ENCODE data around the gene TTC34. TPM values are rescaled to one million over a fixed set of nuclear protein-coding genes. Genes with fewer than 3 reads are reported as not detected.

Gene TTC34
- total and polyA plus RNA-seq, 2 of the 13 experiments (the other 11 are each of a cell fraction or from before 2014, with no cell fraction given) = 0.07 to 0.11 TPM

- H3K9me3 ChIP-seq (ENCODE audit: low read length) = no peaks in the 10 kb centered on the region; the same call in 1 of the 2 replicates
- H3K36me3 ChIP-seq (replicated peaks in 1 of 2; ENCODE audit: control insufficient read depth in 1 of 2, insufficient read depth in 2 of 2, low read length in 2 of 2) = no peaks in the 10 kb centered on the region
- 49% methylated on average over 3 of the region's 8 CpGs for WGBS (ENCODE audit: low lambda C conversion rate)
- H3K4me3 ChIP-seq (replicated peaks in 1 of 3; ENCODE audit: insufficient read depth in 1 of 3, low read depth in 2 of 3, low read length in 3 of 3) = peak overlapping the region in 1 of 3 experiments; percentile 21; a peak in 1 of 6 replicates
- BruUV-seq (replicated peaks) = no TSS peak
- FAIRE-seq (no peak), DNase-seq (ENCODE audit: low spot score) (no peak), ATAC-seq (no peak)
- POLR2A ChIA-PET = no interaction called here
- H3K4me1 ChIP-seq (ENCODE audit: insufficient read depth, low read length) = peaks cover 17% of the 10 kb centered on the region
- 0 out of 2 replicates have a peak overlapping the region, but pooled peaks have one; percentile 12 for H3K9ac ChIP-seq (ENCODE audit: insufficient read depth, low read depth, low read length)
- H3K79me2 ChIP-seq (ENCODE audit: insufficient read depth, low read length) = no peaks in the 10 kb centered on the region
- peak overlapping the region; percentile 42 for H3K27ac ChIP-seq (ENCODE audit: extremely low read length, insufficient read depth, low read length)
- intact Hi-C loops (cut with micrococcal nuclease; ENCODE audit: unreplicated experiment) (no loop called here), in situ Hi-C loops (cut with HindIII; ENCODE audit: extremely low pct_ligation_motif_present, low pct_unique_long_range_greater_than_20kb) (no loop called here)
- CTCF ChIA-PET (ENCODE audit: low intra/inter-chr PET ratio, low total read pairs) = no interaction called here
- H3K27me3 ChIP-seq (ENCODE audit: control insufficient read depth in 1 of 2, insufficient read depth in 2 of 2, low read length in 2 of 2) = peaks cover 12 to 49% of the 10 kb centered on the region in 2 experiments; a peak in 4 of 5 replicates
- H3K4me2 ChIP-seq (ENCODE audit: low read depth, low read length) = no peak overlapping the region; the same call in 1 of the 2 replicates
- H2AFZ ChIP-seq (ENCODE audit: low read length) = no peak overlapping the region
- H4K20me1 ChIP-seq (ENCODE audit: insufficient read depth, low read length) = no peaks in the 10 kb centered on the region
- TF ChIP-seq SRF (IDR thresholded peaks at IDR 0.05; ENCODE audit: low read depth, low read length) (no peak), TFDP2 (CRISPR knock-in tag; IDR thresholded peaks at IDR 0.05) (no peak), SRSF1 (optimal IDR thresholded peaks at IDR 0.05; ENCODE audit: low read depth, low read length) (peak; percentile 35)
Measured at GRCh38 chr1:2811533-2811918, 10.0 kb upstream of the TTC34 start.

- Histone ChIP-seq H3K36me3 (replicated peaks in 1 of 2; ENCODE audit: control insufficient read depth in 1 of 2, insufficient read depth in 2 of 2, low read length in 2 of 2) (no peaks in the 10 kb centered on the region), H3K27me3 (ENCODE audit: control insufficient read depth in 1 of 2, insufficient read depth in 2 of 2, low read length in 2 of 2) (peaks cover 12 to 51% of the 10 kb centered on the region in 2 experiments; a peak in 4 of 5 replicates), H3K9ac (ENCODE audit: insufficient read depth, low read depth, low read length) (0 out of 2 replicates have a peak overlapping the region, but pooled peaks have one; percentile 12), H4K20me1 (ENCODE audit: insufficient read depth, low read length) (no peaks in the 10 kb centered on the region), H3K79me2 (ENCODE audit: insufficient read depth, low read length) (no peaks in the 10 kb centered on the region), H2AFZ (ENCODE audit: low read length) (no peak overlapping the region), H3K4me1 (ENCODE audit: insufficient read depth, low read length) (peaks cover 17% of the 10 kb centered on the region), H3K9me3 (ENCODE audit: low read length) (no peaks in the 10 kb centered on the region; the same call in 1 of the 2 replicates), H3K4me2 (ENCODE audit: low read depth, low read length) (peak overlapping the region; percentile 23), H3K4me3 (replicated peaks in 1 of 3; ENCODE audit: insufficient read depth in 1 of 3, low read depth in 2 of 3, low read length in 3 of 3) (peak overlapping the region in 1 of 3 experiments; percentile 21; a peak in 1 of 6 replicates), H3K27ac (ENCODE audit: extremely low read length, insufficient read depth, low read length) (peak overlapping the region; percentile 42)
- in situ Hi-C loops (cut with HindIII; ENCODE audit: extremely low pct_ligation_motif_present, low pct_unique_long_range_greater_than_20kb) (no loop called here), intact Hi-C loops (cut with micrococcal nuclease; ENCODE audit: unreplicated experiment) (no loop called here)
- BruUV-seq (replicated peaks) = no TSS peak
- DNase-seq (ENCODE audit: low spot score) = peak; percentile 44
- 0% methylated on average over 8 of the region's 9 CpGs for WGBS (ENCODE audit: low lambda C conversion rate)
- peak; percentile 60 for ATAC-seq
- FAIRE-seq = no peak
- POLR2A ChIA-PET = no interaction called here
- CTCF ChIA-PET (ENCODE audit: low intra/inter-chr PET ratio, low total read pairs) = no interaction called here
- no peak for TF ChIP-seq PTBP1 (IDR thresholded peaks at IDR 0.05; ENCODE audit: low read depth, low read length, poor library complexity, severe bottlenecking)
- no peak for TF ChIP-seq AKAP8 (CRISPR knock-in tag; IDR thresholded peaks at IDR 0.05)
- no peak for TF ChIP-seq ZNF101 (CRISPR knock-in tag; IDR thresholded peaks at IDR 0.05; ENCODE audit: borderline replicate concordance, low read depth)
- TF ChIP-seq POLR2G (IDR thresholded peaks at IDR 0.05; ENCODE audit: low read depth, low read length) = peak; percentile 50; the same call in 1 of the 2 replicates
- TF ChIP-seq BATF2 (CRISPR knock-in tag; IDR thresholded peaks at IDR 0.05) = no peak
- no peak for TF ChIP-seq ETV6 (CRISPR knock-in tag; conservative IDR thresholded peaks at IDR 0.05)
- no peak; the same call in 1 of the 2 replicates for TF ChIP-seq MYC (CRISPR knock-in tag; IDR thresholded peaks at IDR 0.05; ENCODE audit: borderline replicate concordance)
- no peak for TF ChIP-seq ZNF780A (CRISPR knock-in tag; IDR thresholded peaks at IDR 0.05)
- no peak for TF ChIP-seq ZNF703 (CRISPR knock-in tag; IDR thresholded peaks at IDR 0.05; ENCODE audit: borderline replicate concordance)
- no peak for TF ChIP-seq ZNF446 (CRISPR knock-in tag; IDR thresholded peaks at IDR 0.05)
- no peak for TF ChIP-seq ZNF414 (CRISPR knock-in tag; IDR thresholded peaks at IDR 0.05)
- peak in 1 of 2 experiments; percentile 28; a peak in 1 of 4 replicates for TF ChIP-seq EP300 (IDR thresholded peaks at IDR 0.05; ENCODE audit: low read depth in 2 of 2, low read length in 2 of 2)
- TF ChIP-seq EP300 (CRISPR knock-in tag; IDR thresholded peaks at IDR 0.05; ENCODE audit: borderline replicate concordance) = no peak
Measured at GRCh38 chr1:2810899-2811532, 9.5 kb upstream of the TTC34 start.

Data from HepG2 (cell line).